KMS-11 (cell line): Measurements from ENCODE around the gene NOXA1.

Source experiments
- H2AFZ ChIP-seq: fragments of 200-600 bp; sonication (generic); 2 replicates; pipeline ENCODE4 v1.6.1; 2016; ENCODE audit warnings: antibody characterized with exemption, mixed run types, low read depth
- H3K27ac ChIP-seq: fragments of 200-600 bp; sonication (generic); 2 replicates; pipeline ENCODE4 v1.6.1; 2016; ENCODE audit warnings: mild to moderate bottlenecking, mixed run types
- H3K27me3 ChIP-seq: fragments of 200-600 bp; sonication (generic); 2 replicates; pipeline ENCODE4 v1.6.1; 2017; ENCODE audit warnings: mild to moderate bottlenecking, low read depth, mixed run types, moderate library complexity; ENCODE audit not compliant: insufficient read depth
- H3K36me3 ChIP-seq: fragments of 200-600 bp; sonication (generic); 2 replicates; pipeline ENCODE4 v1.6.1; 2017; ENCODE audit warnings: mild to moderate bottlenecking, mixed run types; ENCODE audit not compliant: insufficient read depth
- H3K4me1 ChIP-seq: fragments of 200-600 bp; sonication (generic); 2 replicates; pipeline ENCODE4 v1.6.1; 2016; ENCODE audit warnings: mild to moderate bottlenecking, low read depth, mixed run types; ENCODE audit not compliant: poor library complexity, severe bottlenecking
- H3K4me2 ChIP-seq: fragments of 200-600 bp; sonication (generic); 2 replicates; pipeline ENCODE4 v1.7.0; 2016; ENCODE audit warnings: mild to moderate bottlenecking, mixed run types
- H3K4me3 ChIP-seq: fragments of 200-600 bp; sonication (generic); IDR thresholded peaks from 2 replicates; pipeline ENCODE4 v1.6.1; 2017; ENCODE audit warnings: low read depth, low read length, mixed read lengths; ENCODE audit not compliant: insufficient read depth
- H3K79me2 ChIP-seq: fragments of 200-600 bp; sonication (generic); 2 replicates; pipeline ENCODE4 v1.6.1; 2016; ENCODE audit warnings: low read depth, mixed run types; ENCODE audit not compliant: insufficient read depth
- H3K9ac ChIP-seq: fragments of 200-600 bp; sonication (generic); 2 replicates; pipeline ENCODE4 v1.6.1; 2016; ENCODE audit warnings: mild to moderate bottlenecking, mixed run types
- H4K20me1 ChIP-seq: fragments of 200-600 bp; sonication (generic); 2 replicates; pipeline ENCODE4 v1.6.1; 2016; ENCODE audit warnings: mild to moderate bottlenecking, mixed run types; ENCODE audit not compliant: insufficient read depth
- TF ChIP-seq, protein P1 (sequence below): fragments of 200-600 bp; sonication (generic); conservative IDR thresholded peaks from 2 replicates; pipeline ENCODE4 v1.6.1; 2017; ENCODE audit warnings: low read depth, mild to moderate bottlenecking, antibody characterized with exemption, low read length, moderate library complexity, mixed read lengths

Gene NOXA1

DNA sequence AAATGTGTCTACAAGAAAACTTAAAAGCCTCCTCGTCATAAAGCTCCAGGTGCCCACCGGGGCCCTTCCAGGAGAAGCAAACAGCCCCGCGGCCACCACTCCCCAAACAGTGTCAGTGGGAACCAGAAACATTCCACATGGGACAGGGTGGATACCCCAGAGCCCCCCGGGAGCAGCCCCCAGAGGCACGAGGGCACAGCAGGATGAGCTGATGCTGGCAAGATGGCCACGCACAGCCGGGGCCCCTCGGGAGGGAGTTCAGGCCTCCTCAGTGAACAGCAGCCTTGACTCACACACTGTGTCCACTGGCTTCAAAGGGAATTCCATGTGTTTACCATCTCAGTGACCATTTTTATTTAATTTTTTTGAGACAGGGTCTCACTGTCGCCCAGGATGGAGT, 10.8 kb upstream of the NOXA1 start:
- H3K4me2 ChIP-seq = peak overlapping the region; percentile 39; the same call in 1 of the 2 replicates
- H3K4me3 ChIP-seq = no peak overlapping the region
- H3K27ac ChIP-seq = no peak overlapping the region
- no peak overlapping the region for H3K9ac ChIP-seq
- H3K79me2 ChIP-seq = no peaks in the 10 kb centered on the region
- H2AFZ ChIP-seq = no peak overlapping the region
- no peaks in the 10 kb centered on the region for H4K20me1 ChIP-seq
- TF ChIP-seq, protein P1, sequence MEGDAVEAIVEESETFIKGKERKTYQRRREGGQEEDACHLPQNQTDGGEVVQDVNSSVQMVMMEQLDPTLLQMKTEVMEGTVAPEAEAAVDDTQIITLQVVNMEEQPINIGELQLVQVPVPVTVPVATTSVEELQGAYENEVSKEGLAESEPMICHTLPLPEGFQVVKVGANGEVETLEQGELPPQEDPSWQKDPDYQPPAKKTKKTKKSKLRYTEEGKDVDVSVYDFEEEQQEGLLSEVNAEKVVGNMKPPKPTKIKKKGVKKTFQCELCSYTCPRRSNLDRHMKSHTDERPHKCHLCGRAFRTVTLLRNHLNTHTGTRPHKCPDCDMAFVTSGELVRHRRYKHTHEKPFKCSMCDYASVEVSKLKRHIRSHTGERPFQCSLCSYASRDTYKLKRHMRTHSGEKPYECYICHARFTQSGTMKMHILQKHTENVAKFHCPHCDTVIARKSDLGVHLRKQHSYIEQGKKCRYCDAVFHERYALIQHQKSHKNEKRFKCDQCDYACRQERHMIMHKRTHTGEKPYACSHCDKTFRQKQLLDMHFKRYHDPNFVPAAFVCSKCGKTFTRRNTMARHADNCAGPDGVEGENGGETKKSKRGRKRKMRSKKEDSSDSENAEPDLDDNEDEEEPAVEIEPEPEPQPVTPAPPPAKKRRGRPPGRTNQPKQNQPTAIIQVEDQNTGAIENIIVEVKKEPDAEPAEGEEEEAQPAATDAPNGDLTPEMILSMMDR = no peak
- H3K27me3 ChIP-seq = no peaks in the 10 kb centered on the region
- no peaks in the 10 kb centered on the region for H3K36me3 ChIP-seq
- H3K4me1 ChIP-seq = peaks cover 22% of the 10 kb centered on the region

DNA sequence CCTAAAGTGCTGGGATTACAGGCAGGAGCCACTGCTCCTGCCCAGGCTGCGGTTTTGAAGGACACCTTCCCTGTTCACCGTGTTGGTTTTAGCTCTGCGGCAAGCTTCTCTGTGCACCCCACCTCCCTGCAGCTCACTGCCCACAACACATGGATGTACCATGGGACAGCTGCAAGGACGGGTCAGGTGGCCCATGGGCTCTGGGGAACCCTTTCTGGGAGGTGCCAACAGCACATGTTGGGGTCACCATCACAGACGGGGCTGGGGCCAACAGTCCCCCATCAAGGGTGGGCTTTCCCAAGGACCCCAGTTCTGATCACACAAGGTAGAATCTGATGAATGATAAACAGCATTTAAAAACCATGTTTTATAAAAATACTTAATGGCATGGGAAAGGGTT, 7.7 kb upstream of the NOXA1 start:
- Histone ChIP-seq H3K9ac (no peak overlapping the region), H3K36me3 (no peaks in the 10 kb centered on the region), H3K27ac (no peak overlapping the region), H3K4me1 (peaks cover 18% of the 10 kb centered on the region), H3K79me2 (no peaks in the 10 kb centered on the region), H4K20me1 (no peaks in the 10 kb centered on the region), H3K4me3 (no peak overlapping the region), H3K27me3 (no peaks in the 10 kb centered on the region), H3K4me2 (no peak overlapping the region), H2AFZ (no peak overlapping the region)
- TF ChIP-seq, protein P1 = no peak

DNA sequence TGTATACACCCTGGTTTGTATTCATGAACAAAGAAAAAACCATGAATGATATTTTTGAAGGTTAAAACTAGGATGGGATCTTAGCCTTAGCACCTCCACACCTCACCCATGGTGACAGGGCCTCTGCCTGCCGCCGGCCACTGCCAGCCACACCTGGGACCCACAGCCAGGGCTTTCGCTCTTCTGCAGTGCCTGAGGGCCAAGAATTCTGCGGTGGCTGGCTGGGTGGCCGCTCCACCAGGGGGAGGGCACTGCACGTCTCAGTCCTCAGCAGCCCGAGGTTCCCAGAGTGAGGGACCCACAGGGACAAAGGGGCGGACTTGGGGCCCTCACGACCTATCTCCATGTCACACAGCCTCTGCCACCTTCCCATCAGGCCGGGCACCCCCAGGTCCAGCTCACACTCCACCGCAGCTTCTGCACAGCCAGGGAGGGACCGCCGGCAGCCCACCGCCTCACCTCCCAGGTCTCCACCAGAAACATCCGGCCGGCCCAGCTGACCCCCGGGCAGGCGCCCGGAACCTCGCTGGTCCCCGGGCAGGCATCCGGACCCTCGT, 7.1 kb upstream of the NOXA1 start:
- Histone ChIP-seq H3K36me3 (no peaks in the 10 kb centered on the region), H3K27me3 (no peaks in the 10 kb centered on the region), H3K4me3 (no peak overlapping the region), H3K4me2 (no peak overlapping the region), H3K4me1 (peaks cover 12% of the 10 kb centered on the region), H2AFZ (no peak overlapping the region), H4K20me1 (no peaks in the 10 kb centered on the region), H3K9ac (no peak overlapping the region), H3K79me2 (no peaks in the 10 kb centered on the region), H3K27ac (no peak overlapping the region)
- TF ChIP-seq, protein P1 = no peak

DNA sequence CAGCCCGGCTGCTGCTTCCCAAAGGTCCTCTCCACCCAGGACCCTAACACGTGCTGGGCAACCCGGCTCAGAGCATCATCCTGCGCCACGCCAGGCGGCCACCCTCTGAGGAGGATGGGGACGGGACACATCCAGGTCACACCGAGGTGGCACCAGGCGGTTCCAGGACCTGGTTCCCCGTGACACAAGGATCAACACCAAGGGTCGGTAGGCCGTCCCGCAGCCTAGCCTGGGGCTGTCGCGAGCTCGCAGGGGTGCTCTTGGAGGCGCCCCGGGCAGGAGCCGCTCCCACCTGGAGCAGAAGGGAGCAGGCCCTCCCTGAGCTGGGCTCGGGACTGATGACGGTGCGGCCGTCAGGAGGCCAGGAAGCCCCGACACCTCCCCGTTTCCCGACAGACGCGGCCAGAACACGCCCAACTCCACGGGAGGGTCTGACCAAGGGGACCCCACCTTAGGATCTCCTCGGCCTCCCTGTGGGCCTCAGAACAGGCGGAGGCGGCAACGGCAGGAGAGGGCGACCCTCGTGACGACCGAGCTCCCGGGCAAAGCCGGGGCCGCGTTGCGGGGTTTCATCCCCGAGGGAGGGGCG, 6.5 kb upstream of the NOXA1 start:
- Histone ChIP-seq H3K27ac (no peak overlapping the region), H4K20me1 (no peaks in the 10 kb centered on the region), H3K27me3 (no peaks in the 10 kb centered on the region), H3K9ac (no peak overlapping the region), H3K4me2 (no peak overlapping the region), H3K4me1 (peaks cover 9% of the 10 kb centered on the region), H3K79me2 (no peaks in the 10 kb centered on the region; the same call in 1 of the 2 replicates), H3K36me3 (no peaks in the 10 kb centered on the region), H2AFZ (no peak overlapping the region), H3K4me3 (no peak overlapping the region)
- TF ChIP-seq, protein P1 = no peak
